ENCODE results near the gene HPD.
A peak's percentile ranks its signal among the peaks of the same experiment; 100 is the strongest.
"Not testable (repeated sequence)": the region's sequence is repeated elsewhere in the genome, so short reads cannot be mapped to it uniquely, and the experiment has no call there.

The HPD gene

GRCh38 chr12:121793838-121794533 is 64.7 kb downstream of the HPD start:
- H3K9me3 ChIP-seq (ENCODE audit: control insufficient read depth in 1 of 2, low read length in 2 of 2): no peaks in the 10 kb centered on the region
- peak overlapping the region; percentile 86 for H3K27ac ChIP-seq (ENCODE audit: low read length)
- no peaks in the 10 kb centered on the region for H3K27me3 ChIP-seq (ENCODE audit: low read depth, low read length)
- H3K36me3 ChIP-seq (ENCODE audit: control insufficient read depth in 1 of 2, insufficient read depth in 2 of 2, low read length in 2 of 2): no peaks in the 10 kb centered on the region
- peaks cover 34 to 54% of the 10 kb centered on the region in 2 donors for H3K4me1 ChIP-seq (ENCODE audit: control insufficient read depth in 1 of 2, insufficient read depth in 2 of 2, low read length in 2 of 2)
- H3K4me3 ChIP-seq (ENCODE audit: low read depth in 1 of 2, low read length in 2 of 2): peak overlapping the region; percentile 53 to 71

GRCh38 chr12:121793440-121793837 is 65.2 kb downstream of the HPD start, which contains the start of gene RHOF:
RHOF (minus strand) TSS chr12:121793688; CDS start chr12:121793633, 55 bp downstream.
- Histone ChIP-seq H3K36me3 (ENCODE audit: control insufficient read depth in 1 of 2, insufficient read depth in 2 of 2, low read length in 2 of 2) (no peaks in the 10 kb centered on the region), H3K4me1 (ENCODE audit: control insufficient read depth in 1 of 2, insufficient read depth in 2 of 2, low read length in 2 of 2) (peaks cover 28 to 49% of the 10 kb centered on the region in 2 donors), H3K27me3 (ENCODE audit: low read depth, low read length) (no peaks in the 10 kb centered on the region), H3K4me3 (ENCODE audit: low read depth in 1 of 2, low read length in 2 of 2) (peak within 1 kb of the TSS; percentile 53 to 71), H3K27ac (ENCODE audit: low read length) (peak within 1 kb of the TSS; percentile 86), H3K9me3 (ENCODE audit: control insufficient read depth in 1 of 2, low read length in 2 of 2) (no peaks in the 10 kb centered on the region)

- Histone ChIP-seq H3K27ac (ENCODE audit: low read length) (no peak overlapping the region), H3K4me1 (ENCODE audit: control insufficient read depth in 1 of 2, insufficient read depth in 2 of 2, low read length in 2 of 2) (peaks cover 22 to 43% of the 10 kb centered on the region in 2 donors)
Observed at GRCh38 chr12:121792607-121793439, 65.8 kb downstream of the HPD start.

GRCh38 chr12:121791671-121792551 is 66.7 kb downstream of the HPD start:
- peak overlapping the region; percentile 30 to 71 for H3K4me3 ChIP-seq (ENCODE audit: low read depth in 1 of 2, low read length in 2 of 2)

More at GRCh38 chr12:121792607-121793439, 65.8 kb downstream of the HPD start:
- H3K36me3 ChIP-seq (ENCODE audit: control insufficient read depth in 1 of 2, insufficient read depth in 2 of 2, low read length in 2 of 2): no peaks in the 10 kb centered on the region
- H3K27me3 ChIP-seq (ENCODE audit: low read depth, low read length): no peaks in the 10 kb centered on the region
- H3K4me3 ChIP-seq (ENCODE audit: low read depth in 1 of 2, low read length in 2 of 2): peak overlapping the region; percentile 53 to 71
- no peaks in the 10 kb centered on the region for H3K9me3 ChIP-seq (ENCODE audit: control insufficient read depth in 1 of 2, low read length in 2 of 2)

DNA sequence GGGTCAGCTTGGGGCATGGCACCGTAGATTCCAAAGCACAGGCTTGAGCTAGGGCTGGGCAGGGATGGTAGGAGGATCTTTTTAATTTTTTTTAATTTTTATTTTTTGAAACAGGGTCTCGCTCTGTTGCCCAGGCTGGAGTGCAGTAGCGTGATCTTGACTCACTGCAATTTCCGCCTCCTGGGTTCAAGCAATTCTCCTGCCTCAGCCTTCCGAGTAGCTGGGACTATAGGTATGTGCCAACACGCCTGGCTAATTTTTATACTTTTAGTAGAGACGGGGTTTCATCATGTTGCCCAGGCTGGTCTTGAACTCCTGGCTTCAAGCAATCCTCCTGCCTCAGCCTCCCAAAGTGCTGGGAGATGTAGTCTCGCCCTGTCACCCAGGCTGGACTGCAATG is 67.9 kb downstream of the HPD start:
- peaks cover 13 to 22% of the 10 kb centered on the region in 2 donors for H3K4me1 ChIP-seq (ENCODE audit: control insufficient read depth in 1 of 2, insufficient read depth in 2 of 2, low read length in 2 of 2)
- H3K27me3 ChIP-seq (ENCODE audit: low read depth, low read length); H3K4me3 ChIP-seq (ENCODE audit: low read depth in 1 of 2, low read length in 2 of 2); H3K9me3 ChIP-seq (ENCODE audit: control insufficient read depth in 1 of 2, low read length in 2 of 2); H3K36me3 ChIP-seq (ENCODE audit: control insufficient read depth in 1 of 2, insufficient read depth in 2 of 2, low read length in 2 of 2): not testable (repeated sequence)
- H3K27ac ChIP-seq (ENCODE audit: low read length): peak overlapping the region; percentile 54

More at GRCh38 chr12:121791671-121792551, 66.7 kb downstream of the HPD start:
- no peaks in the 10 kb centered on the region for H3K9me3 ChIP-seq (ENCODE audit: control insufficient read depth in 1 of 2, low read length in 2 of 2)
- H3K27ac ChIP-seq (ENCODE audit: low read length): no peak overlapping the region
- no peaks in the 10 kb centered on the region for H3K27me3 ChIP-seq (ENCODE audit: low read depth, low read length)
- peaks cover 16 to 34% of the 10 kb centered on the region in 2 donors for H3K4me1 ChIP-seq (ENCODE audit: control insufficient read depth in 1 of 2, insufficient read depth in 2 of 2, low read length in 2 of 2)
- no peaks in the 10 kb centered on the region for H3K36me3 ChIP-seq (ENCODE audit: control insufficient read depth in 1 of 2, insufficient read depth in 2 of 2, low read length in 2 of 2)

GRCh38 chr12:121789800-121790728 is 68.6 kb downstream of the HPD start:
- peak overlapping the region in 1 of 2 donors; percentile 1 for H3K4me3 ChIP-seq (ENCODE audit: low read depth in 1 of 2, low read length in 2 of 2)
- no peaks in the 10 kb centered on the region for H3K36me3 ChIP-seq (ENCODE audit: control insufficient read depth in 1 of 2, insufficient read depth in 2 of 2, low read length in 2 of 2)
- H3K4me1 ChIP-seq (ENCODE audit: control insufficient read depth in 1 of 2, insufficient read depth in 2 of 2, low read length in 2 of 2): peaks cover 7 to 15% of the 10 kb centered on the region in 2 donors
- peak overlapping the region; percentile 54 for H3K27ac ChIP-seq (ENCODE audit: low read length)
- H3K27me3 ChIP-seq (ENCODE audit: low read depth, low read length): no peaks in the 10 kb centered on the region
- H3K9me3 ChIP-seq (ENCODE audit: control insufficient read depth in 1 of 2, low read length in 2 of 2): no peaks in the 10 kb centered on the region
